H9 (cell line): ENCODE results near the gene MRPS16. TPM values are rescaled to one million over a fixed set of nuclear protein-coding genes. Genes with fewer than 3 reads are reported as not detected.

Experiments used
- DNase-seq: peaks from one replicate; pipeline ENCODE4 v3.0.0-alpha.2; 2017
- H2AFZ ChIP-seq: one replicate; pipeline ENCODE4 v1.6.1; 2013; ENCODE audit warnings: mild to moderate bottlenecking, low read length, control low read depth, moderate library complexity
- H2AK5ac ChIP-seq: 2 replicates; pipeline ENCODE4 v1.6.1; 2013; ENCODE audit warnings: low read length, control low read depth, mixed read lengths; ENCODE audit not compliant: insufficient read length
- H2BK120ac ChIP-seq: one replicate; pipeline ENCODE4 v1.6.1; 2013; ENCODE audit warnings: low read depth, mild to moderate bottlenecking, low read length, control low read depth, inconsistent platforms; ENCODE audit not compliant: poor library complexity, severe bottlenecking
- H2BK12ac ChIP-seq: 2 replicates; pipeline ENCODE4 v1.6.1; 2013; ENCODE audit warnings: low read length, control low read depth, mixed read lengths, low read depth; ENCODE audit not compliant: insufficient read length
- H2BK15ac ChIP-seq: 2 replicates; pipeline ENCODE4 v1.6.1; 2013; ENCODE audit warnings: low read depth, low read length, control low read depth
- H2BK20ac ChIP-seq: one replicate; pipeline ENCODE4 v1.6.1; 2013; ENCODE audit warnings: low read depth, mild to moderate bottlenecking, low read length, control low read depth, inconsistent platforms; ENCODE audit not compliant: poor library complexity, severe bottlenecking
- H2BK5ac ChIP-seq: 2 replicates; pipeline ENCODE4 v1.6.1; 2013; ENCODE audit warnings: low read length, control low read depth, mixed read lengths; ENCODE audit not compliant: insufficient read length
- H3K14ac ChIP-seq: 2 replicates; pipeline ENCODE4 v1.6.1; 2013; ENCODE audit warnings: low read length, control low read depth; ENCODE audit not compliant: insufficient read depth
- H3K18ac ChIP-seq: 2 replicates; pipeline ENCODE4 v1.6.1; 2013; ENCODE audit warnings: low read depth, mild to moderate bottlenecking, mixed read lengths, low read length, control low read depth; ENCODE audit not compliant: insufficient read length
- H3K23ac ChIP-seq: 2 replicates; pipeline ENCODE4 v1.6.1; 2013; ENCODE audit warnings: low read length, control low read depth, mixed read lengths, low read depth; ENCODE audit not compliant: insufficient read length
- H3K23me2 ChIP-seq: 2 replicates; pipeline ENCODE4 v1.6.1; 2013; ENCODE audit warnings: low read depth, mild to moderate bottlenecking, mixed read lengths, low read length, control low read depth; ENCODE audit not compliant: insufficient read length, poor library complexity, severe bottlenecking
- H3K27ac ChIP-seq: 2 replicates; pipeline ENCODE4 v1.5.1; 2013; ENCODE audit warnings: low read length, control low read depth, mixed read lengths, low read depth; ENCODE audit not compliant: insufficient read length
- H3K27me3 ChIP-seq: 2 replicates; pipeline ENCODE4 v1.6.1; 2013; ENCODE audit warnings: low read length, control low read depth, inconsistent platforms; ENCODE audit not compliant: insufficient read depth
- H3K4ac ChIP-seq: 2 replicates; pipeline ENCODE4 v1.6.1; 2013; ENCODE audit warnings: low read depth, mild to moderate bottlenecking, control low read depth, inconsistent platforms, low read length, moderate library complexity
- H3K4me1 ChIP-seq: 2 replicates; pipeline ENCODE4 v1.6.1; 2013; ENCODE audit warnings: low read length, control low read depth, inconsistent platforms; ENCODE audit not compliant: insufficient read depth
- H3K4me2 ChIP-seq: 2 replicates; pipeline ENCODE4 v1.6.1; 2013; ENCODE audit warnings: low read length, control low read depth, mixed read lengths; ENCODE audit not compliant: insufficient read length, insufficient read depth
- H3K56ac ChIP-seq: 2 replicates; pipeline ENCODE4 v1.6.1; 2013; ENCODE audit warnings: low read depth, mild to moderate bottlenecking, mixed read lengths, low read length, control low read depth; ENCODE audit not compliant: insufficient read length
- H3K79me1 ChIP-seq: 2 replicates; pipeline ENCODE4 v1.6.1; 2013; ENCODE audit warnings: low read depth, mild to moderate bottlenecking, moderate library complexity, low read length, control low read depth, inconsistent platforms; ENCODE audit not compliant: insufficient read depth, poor library complexity, severe bottlenecking
- H3K79me2 ChIP-seq: 2 replicates; pipeline ENCODE4 v1.6.1; 2013; ENCODE audit warnings: low read length, control low read depth, inconsistent platforms; ENCODE audit not compliant: insufficient read depth
- H3K9ac ChIP-seq: 2 replicates; pipeline ENCODE4 v1.6.1; 2013; ENCODE audit warnings: low read length, control low read depth, mixed read lengths; ENCODE audit not compliant: insufficient read length; ENCODE audit errors: extremely low read depth
- H3K9me3 ChIP-seq: one replicate; pipeline ENCODE4 v1.6.1; 2013; ENCODE audit warnings: low read depth, low read length, inconsistent platforms; ENCODE audit not compliant: control insufficient read depth
- H3T11ph ChIP-seq: one replicate; pipeline ENCODE4 v1.6.1; 2013; ENCODE audit warnings: mild to moderate bottlenecking, low read length, control low read depth, inconsistent platforms
- H4K20me1 ChIP-seq: one replicate; pipeline ENCODE4 v1.6.1; 2013; ENCODE audit not compliant: control insufficient read depth, insufficient read length, insufficient read depth
- H4K5ac ChIP-seq: 2 replicates; pipeline ENCODE4 v1.6.1; 2013; ENCODE audit warnings: low read depth, mild to moderate bottlenecking, mixed read lengths, low read length, control low read depth; ENCODE audit not compliant: insufficient read length
- H4K8ac ChIP-seq: replicated peaks from 2 replicates; pipeline ENCODE4 v1.6.1; 2013; ENCODE audit warnings: low read length, control low read depth, mixed read lengths, low read depth; ENCODE audit not compliant: insufficient read length
- H4K91ac ChIP-seq: 2 replicates; pipeline ENCODE4 v1.6.1; 2013; ENCODE audit warnings: low read depth, mild to moderate bottlenecking, moderate library complexity, mixed read lengths, low read length, control low read depth; ENCODE audit not compliant: insufficient read length
- H3K27ac Mint-ChIP-seq, 3 experiments: 2 replicates in 2 of 3; 3 replicates in 1 of 3; pipeline ENCODE4 v1.8.0; 2020 to 2021; ENCODE audit warnings: mixed read lengths in 3 of 3, mild to moderate bottlenecking in 1 of 3, moderate library complexity in 1 of 3
- H3K27me3 Mint-ChIP-seq: 2 replicates; pipeline ENCODE4 v1.8.0; 2021; ENCODE audit warnings: low read depth, mild to moderate bottlenecking, moderate library complexity, mixed read lengths
- H3K36me3 Mint-ChIP-seq, 3 experiments: 2 replicates in 2 of 3; 3 replicates in 1 of 3; pipeline ENCODE4 v1.8.0; 2020 to 2021; ENCODE audit warnings: low read depth in 3 of 3, mixed read lengths in 3 of 3; ENCODE audit not compliant: insufficient read depth in 1 of 3
- H3K4me1 Mint-ChIP-seq, 2 experiments: 2 replicates each; pipeline ENCODE4 v1.8.0; 2020; ENCODE audit warnings: mixed read lengths in 2 of 2
- H3K4me3 Mint-ChIP-seq, 2 experiments: 2 replicates in 1 of 2; 3 replicates in 1 of 2; pipeline ENCODE4 v1.8.0; 2020 to 2021; ENCODE audit warnings: mild to moderate bottlenecking in 2 of 2, mixed read lengths in 2 of 2, moderate library complexity in 1 of 2
- H3K9me3 Mint-ChIP-seq, 2 experiments: 2 replicates in 1 of 2; 3 replicates in 1 of 2; pipeline ENCODE4 v1.8.0; 2020; ENCODE audit warnings: mild to moderate bottlenecking in 2 of 2, mixed read lengths in 2 of 2, moderate library complexity in 1 of 2
- WGBS: extraction: QIAGEN DNeasy Blood & Tissue Kit; methylation state at CpG from one replicate; pipeline ENCODE4 v1.1.7; 2013; ENCODE audit warnings: missing lambda C conversion rate, low lambda C conversion rate, mixed read lengths; ENCODE audit not compliant: insufficient read length; ENCODE audit errors: extremely low coverage; 5-methylcytosine and 5-hydroxymethylcytosine counted together
- total RNA-seq: library from RNA; stranded (reverse); gene quantifications from 2 replicates; pipeline ENCODE4 v1.2.1, GENCODE V29; 2021
- TF ChIP-seq, protein P1 (sequence below): fragments of 200-600 bp; sonication (generic); conservative IDR thresholded peaks from 3 replicates; pipeline ENCODE4 v1.8.0; 2021; ENCODE audit warnings: antibody characterized with exemption, mild to moderate bottlenecking

Gene MRPS16
- total RNA-seq, 1 experiment from 2014 or later = 122 TPM

DNA sequence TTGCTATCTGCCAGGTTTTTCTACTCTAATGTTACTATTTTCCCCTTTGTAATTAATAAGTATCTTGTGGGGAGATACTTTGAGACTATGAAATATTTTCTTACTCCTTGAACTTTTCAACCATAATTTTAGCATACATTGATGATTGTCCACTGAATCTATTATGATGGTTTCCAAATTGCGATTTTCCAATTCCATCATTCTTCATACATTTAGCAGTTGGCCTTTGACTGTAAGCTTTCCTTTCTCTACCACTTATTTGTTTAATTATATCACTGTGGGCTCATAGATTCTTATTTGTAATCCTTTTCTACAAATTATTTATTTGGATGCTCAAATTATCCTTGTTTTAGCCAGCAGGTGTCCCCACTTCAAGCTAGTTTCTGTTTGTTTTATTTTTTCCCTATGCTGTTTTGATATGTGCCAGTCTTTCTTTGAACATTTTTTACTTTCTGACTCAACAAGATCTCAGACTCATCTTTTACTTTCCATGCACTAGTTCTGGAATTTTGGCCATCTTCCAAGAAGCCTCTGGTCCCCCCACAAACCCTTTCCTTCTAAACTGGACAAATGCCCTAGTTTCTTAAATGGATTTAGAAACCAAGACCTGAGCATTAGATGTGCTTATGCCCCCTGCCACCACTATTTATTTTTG lies 11.4 kb upstream of the MRPS16 start:
- Histone ChIP-seq H2AFZ (no peak overlapping the region), H3K4ac (no peak overlapping the region), H3K23me2 (no peaks in the 10 kb centered on the region), H3K4me1 (no peaks in the 10 kb centered on the region), H3K79me2 (no peaks in the 10 kb centered on the region), H3K9me3 (no peaks in the 10 kb centered on the region), H3K56ac (no peak overlapping the region), H3T11ph (no peak overlapping the region), H4K91ac (no peak overlapping the region), H3K14ac (no peak overlapping the region), H3K4me2 (no peak overlapping the region), H4K20me1 (no peaks in the 10 kb centered on the region), H2BK120ac (no peak overlapping the region), H3K27me3 (no peaks in the 10 kb centered on the region), H3K18ac (no peak overlapping the region), H3K79me1 (no peaks in the 10 kb centered on the region), H3K9ac (no peak overlapping the region), H2BK5ac (no peak overlapping the region), H2AK5ac (no peak overlapping the region), H4K8ac (no peak overlapping the region), H2BK15ac (no peak overlapping the region), H2BK12ac (no peak overlapping the region), H3K27ac (no peak overlapping the region), H3K23ac (no peak overlapping the region), H2BK20ac (no peak overlapping the region), H4K5ac (no peak overlapping the region)
- H3K4me1 Mint-ChIP-seq = no peaks in the 10 kb centered on the region
- DNase-seq = no peak
- WGBS = no CpG with 5 or more reads among the region's 1 CpG
- no peaks in the 10 kb centered on the region for H3K27me3 Mint-ChIP-seq
- peaks cover 5 to 6% (median 6%) of the 10 kb centered on the region in 3 experiments; a peak in 6 of 7 replicates for H3K36me3 Mint-ChIP-seq
- TF ChIP-seq, protein P1, sequence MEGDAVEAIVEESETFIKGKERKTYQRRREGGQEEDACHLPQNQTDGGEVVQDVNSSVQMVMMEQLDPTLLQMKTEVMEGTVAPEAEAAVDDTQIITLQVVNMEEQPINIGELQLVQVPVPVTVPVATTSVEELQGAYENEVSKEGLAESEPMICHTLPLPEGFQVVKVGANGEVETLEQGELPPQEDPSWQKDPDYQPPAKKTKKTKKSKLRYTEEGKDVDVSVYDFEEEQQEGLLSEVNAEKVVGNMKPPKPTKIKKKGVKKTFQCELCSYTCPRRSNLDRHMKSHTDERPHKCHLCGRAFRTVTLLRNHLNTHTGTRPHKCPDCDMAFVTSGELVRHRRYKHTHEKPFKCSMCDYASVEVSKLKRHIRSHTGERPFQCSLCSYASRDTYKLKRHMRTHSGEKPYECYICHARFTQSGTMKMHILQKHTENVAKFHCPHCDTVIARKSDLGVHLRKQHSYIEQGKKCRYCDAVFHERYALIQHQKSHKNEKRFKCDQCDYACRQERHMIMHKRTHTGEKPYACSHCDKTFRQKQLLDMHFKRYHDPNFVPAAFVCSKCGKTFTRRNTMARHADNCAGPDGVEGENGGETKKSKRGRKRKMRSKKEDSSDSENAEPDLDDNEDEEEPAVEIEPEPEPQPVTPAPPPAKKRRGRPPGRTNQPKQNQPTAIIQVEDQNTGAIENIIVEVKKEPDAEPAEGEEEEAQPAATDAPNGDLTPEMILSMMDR = peak; percentile 66
- no peak overlapping the region for H3K4me3 Mint-ChIP-seq
- H3K9me3 Mint-ChIP-seq = peaks cover 12 to 17% of the 10 kb centered on the region in 2 experiments
- no peak overlapping the region for H3K27ac Mint-ChIP-seq
